A549 (cell line): ENCODE measurements around the gene KHSRP. TPM values are rescaled to one million over a fixed set of nuclear protein-coding genes. Genes with fewer than 3 reads are reported as not detected.
A peak's percentile ranks its signal among the peaks of the same experiment; 100 is the strongest.

Source experiments
- BHLHE40 ChIP-seq: IDR thresholded peaks from 2 replicates; pipeline ENCODE4 v1.6.1; 2012; ENCODE audit warnings: low read depth, low read length, inconsistent platforms
- CBX2 ChIP-seq: fragments of 200-600 bp; sonication (generic); IDR thresholded peaks from 2 replicates; pipeline ENCODE4 v1.6.1; 2016; ENCODE audit warnings: low read depth, mild to moderate bottlenecking, borderline replicate concordance
- CHD2 ChIP-seq: fragments of 150-350 bp; IDR thresholded peaks from 2 replicates; pipeline ENCODE4 v1.6.1; 2014; ENCODE audit warnings: low read length; ENCODE audit not compliant: partially characterized antibody
- CHD4 ChIP-seq: fragments of 200-600 bp; sonication (generic); IDR thresholded peaks from 2 replicates; pipeline ENCODE4 v1.6.1; 2016; ENCODE audit warnings: antibody characterized with exemption, mild to moderate bottlenecking, borderline replicate concordance
- E2F6 ChIP-seq: IDR thresholded peaks from 2 replicates; pipeline ENCODE4 v1.6.1; 2012; ENCODE audit warnings: low read depth, borderline replicate concordance
- EP300 ChIP-seq, 2 experiments: fragments of >200 bp; sonication (Bioruptor Twin); formaldehyde crosslinking; IDR thresholded peaks; 2 replicates in 1 of 2; 3 replicates in 1 of 2; pipeline ENCODE4 v1.6.1; 2016 to 2017
- ESRRA ChIP-seq: fragments of 150-350 bp; IDR thresholded peaks from 2 replicates; pipeline ENCODE4 v1.6.1; 2014; ENCODE audit warnings: mild to moderate bottlenecking, low read length, borderline replicate concordance
- FOSB ChIP-seq: fragments of 250-450 bp; sonication (Bioruptor Pico); IDR thresholded peaks from 2 replicates; pipeline ENCODE4 v1.5.0; 2020; ENCODE audit warnings: mild to moderate bottlenecking, moderate library complexity
- FOSL2 ChIP-seq, 2 experiments: fragments of 450-650 bp in 1 of 2; fragments of >200 bp in 1 of 2; sonication (Bioruptor Twin) in 1 of 2; formaldehyde crosslinking; IDR thresholded peaks; 2 replicates each; pipeline versions ENCODE4 v1.5.0 to v1.6.1; 2016 to 2020; ENCODE audit warnings: mild to moderate bottlenecking in 1 of 2, moderate library complexity in 1 of 2
- FOXS1 ChIP-seq: fragments of 250-450 bp; sonication (Bioruptor Pico); IDR thresholded peaks from 2 replicates; pipeline ENCODE4 v1.5.0; 2020; ENCODE audit warnings: mild to moderate bottlenecking, moderate library complexity
- HDAC2 ChIP-seq: fragments of 200-600 bp; sonication (generic); IDR thresholded peaks from 2 replicates; pipeline ENCODE4 v1.6.1; 2016
- HEYL ChIP-seq: fragments of 250-450 bp; sonication (Bioruptor Pico); IDR thresholded peaks from 2 replicates; pipeline ENCODE4 v1.8.0; 2021; ENCODE audit warnings: mild to moderate bottlenecking, moderate library complexity
- HMGXB4 ChIP-seq: fragments of 250-450 bp; sonication (Bioruptor Pico); IDR thresholded peaks from 2 replicates; pipeline ENCODE4 v1.5.0; 2021; ENCODE audit warnings: mild to moderate bottlenecking, moderate library complexity, borderline replicate concordance
- HOXB13 ChIP-seq: fragments of 250-450 bp; sonication (Bioruptor Pico); IDR thresholded peaks from 2 replicates; pipeline ENCODE4 v1.5.0; 2020; ENCODE audit warnings: low read depth, mild to moderate bottlenecking, moderate library complexity
- JUNB ChIP-seq: fragments of >200 bp; sonication (Bioruptor Twin); formaldehyde crosslinking; IDR thresholded peaks from 2 replicates; pipeline ENCODE4 v1.6.1; 2016
- MAZ ChIP-seq: fragments of 150-350 bp; IDR thresholded peaks from 2 replicates; pipeline ENCODE4 v1.6.1; 2014; ENCODE audit warnings: antibody characterized with exemption, low read depth, low read length, borderline replicate concordance
- NFE2L2 ChIP-seq: fragments of 150-350 bp; conservative IDR thresholded peaks from 2 replicates; pipeline ENCODE4 v1.6.1; 2014; ENCODE audit warnings: low read length
- NPAS2 ChIP-seq: fragments of 250-450 bp; sonication (Bioruptor Pico); IDR thresholded peaks from 2 replicates; pipeline ENCODE4 v1.8.0; 2022; ENCODE audit warnings: mild to moderate bottlenecking, moderate library complexity, borderline replicate concordance
- POLR2A ChIP-seq: IDR thresholded peaks from 2 replicates; pipeline ENCODE4 v1.6.1; 2012; ENCODE audit warnings: mild to moderate bottlenecking, low read length
- RARB ChIP-seq: fragments of 250-450 bp; sonication (Bioruptor Pico); IDR thresholded peaks from 2 replicates; pipeline ENCODE4 v1.8.0; 2021; ENCODE audit warnings: mild to moderate bottlenecking, moderate library complexity
- REST ChIP-seq: fragments of 200-600 bp; sonication (generic); IDR thresholded peaks from 2 replicates; pipeline ENCODE4 v1.6.1; 2016; ENCODE audit warnings: antibody characterized with exemption, mild to moderate bottlenecking, moderate library complexity
- SMC3 ChIP-seq: fragments of >200 bp; sonication (Bioruptor Twin); formaldehyde crosslinking; IDR thresholded peaks from 3 replicates; pipeline ENCODE4 v1.6.1; 2018; ENCODE audit warnings: inconsistent platforms
- SREBF2 ChIP-seq: fragments of 450-650 bp; IDR thresholded peaks from 2 replicates; pipeline ENCODE4 v1.6.1; 2014; ENCODE audit warnings: mild to moderate bottlenecking, moderate library complexity
- TP53 ChIP-seq: fragments of 250-450 bp; sonication (Bioruptor Pico); IDR thresholded peaks from 2 replicates; pipeline ENCODE4 v1.5.0; 2021; ENCODE audit warnings: mild to moderate bottlenecking, moderate library complexity
- USF2 ChIP-seq: fragments of 450-650 bp; IDR thresholded peaks from 2 replicates; pipeline ENCODE4 v1.6.1; 2014; ENCODE audit warnings: antibody characterized with exemption
- ZNF302 ChIP-seq: fragments of 250-450 bp; sonication (Bioruptor Pico); IDR thresholded peaks from 2 replicates; pipeline ENCODE4 v1.9.0; 2021; ENCODE audit warnings: inconsistent platforms, mild to moderate bottlenecking, moderate library complexity
- ZSCAN20 ChIP-seq: fragments of 250-450 bp; sonication (Bioruptor Pico); IDR thresholded peaks from 2 replicates; pipeline ENCODE4 v1.8.0; 2022; ENCODE audit warnings: mild to moderate bottlenecking, moderate library complexity
- polyA plus RNA-seq, 4 experiments: library from polyadenylated mRNA; depleted of rRNA in 3 of 4; stranded (reverse); fragments of >200 nt; fragmentation: RNase III in 1 of 4; extraction: RNeasy Plus Mini Kit Qiagen cat#74134 plus additional on column Dnase treatment in 1 of 4; gene quantifications; 2 replicates in 3 of 4; 3 replicates in 1 of 4; pipeline ENCODE4 v1.2.3, GENCODE V29; 2011 to 2017
- TF ChIP-seq, protein P1 (sequence below): fragments of 250-450 bp; sonication (Bioruptor Pico); IDR thresholded peaks from 2 replicates; pipeline ENCODE4 v1.5.0; 2020; ENCODE audit warnings: low read depth, mild to moderate bottlenecking, moderate library complexity
- TF ChIP-seq, protein P2 (sequence below): IDR thresholded peaks from 2 replicates; pipeline ENCODE4 v1.6.1; 2012

The KHSRP gene
- polyA plus RNA-seq, 2 of the 4 experiments (the other 2 are of a cell fraction), result 54.3 to 192 TPM

GRCh38 chr19:6424939-6425731 is 524 bp upstream of the KHSRP start (continued):
- TF ChIP-seq HMGXB4 (CRISPR knock-in tag) (peak; percentile 74; the same call in 1 of the 2 replicates), USF2 (peak; percentile 93), CBX2 (no peak), SREBF2 (no peak), HOXB13 (CRISPR knock-in tag) (peak; percentile 90), REST (peak; percentile 58; the same call in 1 of the 2 replicates), TP53 (peak; percentile 86), POLR2A (peak; percentile 17; the same call in 1 of the 2 replicates), NPAS2 (CRISPR knock-in tag) (peak; percentile 39; the same call in 1 of the 2 replicates), FOXS1 (CRISPR knock-in tag) (no peak; the same call in 1 of the 2 replicates), JUNB (no peak), EP300 (IDR thresholded peaks at IDR 0.05) (no peak), FOSB (CRISPR knock-in tag) (no peak), ESRRA (no peak), SMC3 (no peak), CHD4 (no peak), ZNF302 (CRISPR knock-in tag) (0 out of 2 replicates have a peak, but pooled peaks have one; percentile 33), RARB (CRISPR knock-in tag) (no peak), NFE2L2 (no peak), E2F6 (peak; percentile 98), FOSL2 (IDR thresholded peaks at IDR 0.05) (no peak), FOSL2 (CRISPR knock-in tag; IDR thresholded peaks at IDR 0.05) (no peak), HEYL (CRISPR knock-in tag) (0 out of 2 replicates have a peak, but pooled peaks have one; percentile 60), CHD2 (no peak), BHLHE40 (peak; percentile 42), ZSCAN20 (peak; percentile 87), MAZ (no peak), HDAC2 (no peak)
- TF ChIP-seq, protein P1, sequence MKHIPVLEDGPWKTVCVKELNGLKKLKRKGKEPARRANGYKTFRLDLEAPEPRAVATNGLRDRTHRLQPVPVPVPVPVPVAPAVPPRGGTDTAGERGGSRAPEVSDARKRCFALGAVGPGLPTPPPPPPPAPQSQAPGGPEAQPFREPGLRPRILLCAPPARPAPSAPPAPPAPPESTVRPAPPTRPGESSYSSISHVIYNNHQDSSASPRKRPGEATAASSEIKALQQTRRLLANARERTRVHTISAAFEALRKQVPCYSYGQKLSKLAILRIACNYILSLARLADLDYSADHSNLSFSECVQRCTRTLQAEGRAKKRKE (CRISPR knock-in tag), result peak; percentile 95; the same call in 1 of the 2 replicates
- TF ChIP-seq, protein P2, sequence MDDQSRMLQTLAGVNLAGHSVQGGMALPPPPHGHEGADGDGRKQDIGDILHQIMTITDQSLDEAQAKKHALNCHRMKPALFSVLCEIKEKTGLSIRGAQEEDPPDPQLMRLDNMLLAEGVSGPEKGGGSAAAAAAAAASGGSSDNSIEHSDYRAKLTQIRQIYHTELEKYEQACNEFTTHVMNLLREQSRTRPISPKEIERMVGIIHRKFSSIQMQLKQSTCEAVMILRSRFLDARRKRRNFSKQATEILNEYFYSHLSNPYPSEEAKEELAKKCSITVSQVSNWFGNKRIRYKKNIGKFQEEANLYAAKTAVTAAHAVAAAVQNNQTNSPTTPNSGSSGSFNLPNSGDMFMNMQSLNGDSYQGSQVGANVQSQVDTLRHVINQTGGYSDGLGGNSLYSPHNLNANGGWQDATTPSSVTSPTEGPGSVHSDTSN, result peak; percentile 97
